NT2/D1 (cell line): ENCODE results near the gene DYNC1H1.

ENCODE experiments used
- SUZ12 ChIP-seq: IDR thresholded peaks from 2 replicates; pipeline ENCODE4 v1.6.1; 2011; ENCODE audit not compliant: insufficient read length, insufficient read depth; ENCODE audit errors: extremely low read depth
- YY1 ChIP-seq: IDR thresholded peaks from 2 replicates; pipeline ENCODE4 v1.6.1; 2011; ENCODE audit not compliant: insufficient read length, insufficient read depth

GRCh38 chr14:102086709-102086971, 122.3 kb downstream of the DYNC1H1 start:
- no peak for TF ChIP-seq YY1
- TF ChIP-seq SUZ12 = no peak
